Activated CD4-positive, alpha-beta T cell treated with anti-CD3 and anti-CD28 coated beads, Interleukin-2, amount 50 U/mL, for 16 hours (primary cell): ENCODE measurements around the gene ARFRP1.
"Not testable (repeated sequence)": the region's sequence is repeated elsewhere in the genome, so short reads cannot be mapped to it uniquely, and the experiment has no call there.

Experiments
- DNase-seq: peaks from one replicate; pipeline ENCODE4 v3.0.0-alpha.2; 2020

ARFRP1 gene

DNA sequence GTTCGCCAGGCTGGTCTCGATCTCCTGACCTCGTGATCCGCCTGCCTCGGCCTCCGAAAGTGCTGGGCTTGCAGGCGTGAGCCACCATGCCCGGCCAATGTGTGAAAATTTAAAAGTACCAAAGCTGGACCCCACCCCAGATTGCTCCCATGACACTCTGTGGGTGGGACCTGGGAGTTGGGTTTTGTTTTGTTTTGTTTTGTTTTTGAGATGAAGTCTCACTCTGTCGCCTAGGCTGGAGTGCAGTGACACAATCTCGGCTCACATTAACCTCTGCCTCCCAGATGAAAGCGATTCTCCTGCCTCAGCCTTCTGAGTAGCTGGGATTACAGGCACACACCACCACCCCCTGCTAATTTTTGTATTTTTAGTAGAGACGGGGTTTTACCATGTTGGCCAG lies 36.1 kb downstream of the ARFRP1 start:
- not testable (repeated sequence) for DNase-seq

DNA sequence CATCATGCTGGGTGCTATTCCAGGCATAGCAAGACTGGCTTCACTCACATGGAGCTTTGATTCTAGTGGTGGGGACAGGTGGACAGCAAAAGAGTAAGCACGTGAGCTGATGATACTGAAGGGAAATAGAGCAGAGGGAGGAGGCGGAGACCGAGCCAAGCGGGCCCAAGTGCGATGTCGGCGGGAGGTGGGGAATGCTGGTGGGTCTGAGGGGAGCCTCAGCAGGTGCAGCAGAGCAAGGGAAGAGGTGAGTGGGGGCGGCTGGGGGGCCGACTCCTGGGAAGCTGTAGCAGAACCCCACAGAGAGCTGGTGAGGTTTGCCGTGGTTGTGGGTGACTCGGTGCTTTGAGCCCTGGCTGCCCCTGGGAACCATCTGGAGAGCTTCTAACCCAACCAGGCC lies 39.4 kb downstream of the ARFRP1 start:
- DNase-seq = no peak

GRCh38 chr20:63667858-63668257 lies 39.9 kb downstream of the ARFRP1 start:
- no peak for DNase-seq

GRCh38 chr20:63665708-63666107 lies 42.1 kb downstream of the ARFRP1 start:
- DNase-seq = no peak

GRCh38 chr20:63664861-63665594 lies 42.7 kb downstream of the ARFRP1 start:
- no peak for DNase-seq

- DNase-seq = no peak
Observed at GRCh38 chr20:63664143-63664851, 43.5 kb downstream of the ARFRP1 start.

DNA sequence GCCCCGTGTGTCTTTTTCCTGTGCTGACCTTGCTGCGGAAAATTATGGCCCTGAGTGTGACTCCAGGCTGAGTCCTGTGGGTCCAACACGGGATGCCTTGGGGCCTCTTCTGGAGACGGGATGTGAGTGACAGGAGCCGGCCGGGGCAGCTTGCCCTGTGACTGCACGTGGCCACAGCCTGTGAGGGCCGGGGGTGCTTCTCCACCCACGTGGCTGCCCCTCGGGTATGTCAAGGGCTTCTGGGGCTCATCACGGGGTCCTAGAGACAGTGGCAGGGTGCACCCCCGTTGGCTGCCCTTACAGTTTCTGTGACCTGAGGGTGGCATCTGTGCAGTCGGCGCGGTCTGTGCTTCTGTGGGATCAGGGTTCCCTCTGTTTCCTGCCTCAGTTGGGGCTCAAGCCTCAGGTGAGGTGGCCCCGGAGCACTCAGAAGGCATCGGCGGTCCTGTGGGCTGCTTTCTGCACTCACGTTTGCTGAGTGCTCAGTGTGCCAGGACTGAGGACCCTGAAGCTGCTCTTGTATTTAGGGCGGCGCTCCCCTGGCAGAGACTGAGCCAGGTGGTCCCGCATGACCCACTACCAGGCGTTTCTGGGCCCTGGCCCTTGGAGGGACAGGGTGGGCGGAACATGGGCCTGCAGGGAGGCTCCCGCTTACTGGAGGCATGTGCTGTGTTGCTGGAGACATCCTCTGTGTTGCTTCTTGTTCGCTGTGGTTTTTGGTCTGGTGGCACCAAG lies 44.3 kb downstream of the ARFRP1 start:
- DNase-seq = no peak

DNA sequence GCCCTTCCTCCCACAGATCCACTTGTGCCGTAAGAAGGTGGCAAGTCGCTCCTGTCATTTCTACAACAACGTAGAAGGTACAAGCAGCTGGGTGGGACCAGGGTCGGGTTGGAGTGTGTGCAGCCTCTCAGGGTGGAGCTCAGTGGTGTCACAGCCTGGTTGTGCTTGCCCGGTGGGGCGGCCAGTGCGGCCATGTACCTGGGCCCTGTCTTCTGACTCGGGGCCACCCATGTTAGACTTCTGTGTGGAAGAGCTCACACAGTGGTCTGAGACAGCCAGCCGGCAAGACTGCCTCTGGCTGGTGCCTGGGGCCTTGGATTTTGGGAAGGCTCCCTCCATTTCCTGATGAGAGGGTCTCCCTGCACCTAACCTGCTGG lies 45.0 kb downstream of the ARFRP1 start:
- no peak for DNase-seq

DNA sequence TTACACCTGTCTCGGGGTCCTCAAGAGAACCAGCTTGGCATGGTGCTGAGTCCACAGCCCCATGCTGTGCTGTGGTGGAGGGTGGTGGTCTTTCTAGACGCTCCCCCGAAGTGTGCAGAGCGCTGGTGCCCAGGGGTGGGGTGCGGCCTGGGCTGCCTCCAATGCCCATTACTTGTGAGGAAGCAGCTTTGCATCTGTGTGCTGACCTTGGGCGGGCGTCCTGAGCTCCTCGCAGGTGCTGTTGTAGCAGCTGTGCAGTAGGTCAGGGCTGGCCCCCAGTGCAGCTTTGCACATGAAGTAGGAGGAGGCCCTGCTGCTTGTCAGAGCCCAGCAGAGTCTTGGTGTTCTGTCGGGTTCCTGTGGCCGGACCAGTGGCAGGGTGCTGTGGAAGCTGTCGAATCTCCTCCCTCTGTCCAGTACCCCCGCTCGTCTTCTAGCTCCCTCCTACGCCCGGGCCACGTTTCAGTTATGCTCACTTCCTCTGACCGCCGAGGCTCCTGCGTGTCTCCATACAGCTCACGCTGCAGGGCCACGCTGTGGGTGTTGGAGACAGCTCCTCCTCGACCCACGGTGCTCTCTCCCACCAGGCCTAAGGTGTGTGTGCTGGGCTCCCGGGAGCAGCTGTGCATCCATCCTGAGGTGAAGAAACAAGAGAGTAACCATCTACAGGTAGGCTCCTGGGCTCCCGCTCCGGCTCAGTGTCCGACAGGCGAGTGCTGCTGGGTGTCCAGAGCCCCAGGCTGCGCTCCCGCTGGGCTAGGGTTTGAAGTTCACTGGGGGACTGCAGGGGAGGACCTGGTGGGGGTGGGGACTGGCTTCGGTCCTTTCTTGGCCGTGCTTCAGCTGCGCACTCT lies 45.6 kb downstream of the ARFRP1 start:
- DNase-seq = no peak

- no peak for DNase-seq
Observed at GRCh38 chr20:63661108-63661507, 46.7 kb downstream of the ARFRP1 start.

- DNase-seq = no peak
Observed at GRCh38 chr20:63660622-63661021, 47.2 kb downstream of the ARFRP1 start.

GRCh38 chr20:63660174-63660573 lies 47.6 kb downstream of the ARFRP1 start:
- DNase-seq = not testable (repeated sequence)

DNA sequence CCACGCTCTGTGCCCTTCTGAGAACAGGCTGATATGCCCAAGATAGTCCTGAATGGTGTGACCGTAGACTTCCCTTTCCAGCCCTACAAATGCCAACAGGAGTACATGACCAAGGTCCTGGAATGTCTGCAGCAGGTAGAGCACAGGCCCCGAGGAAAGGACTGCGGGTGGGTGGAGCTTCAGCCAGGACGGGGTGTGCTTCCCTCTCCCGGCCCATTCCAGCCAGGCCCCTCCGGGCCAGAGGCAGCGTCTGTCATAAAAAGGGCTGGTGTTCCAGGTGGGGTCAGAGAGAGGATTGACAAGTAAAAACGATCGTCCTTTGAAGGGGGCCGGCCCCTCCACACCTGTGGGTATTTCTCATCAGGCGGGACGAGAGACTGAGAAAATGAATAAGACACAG lies 48.4 kb downstream of the ARFRP1 start:
- DNase-seq = no peak

- DNase-seq = peak; percentile 28
Observed at GRCh38 chr20:63658749-63659187, 49.0 kb downstream of the ARFRP1 start.

DNA sequence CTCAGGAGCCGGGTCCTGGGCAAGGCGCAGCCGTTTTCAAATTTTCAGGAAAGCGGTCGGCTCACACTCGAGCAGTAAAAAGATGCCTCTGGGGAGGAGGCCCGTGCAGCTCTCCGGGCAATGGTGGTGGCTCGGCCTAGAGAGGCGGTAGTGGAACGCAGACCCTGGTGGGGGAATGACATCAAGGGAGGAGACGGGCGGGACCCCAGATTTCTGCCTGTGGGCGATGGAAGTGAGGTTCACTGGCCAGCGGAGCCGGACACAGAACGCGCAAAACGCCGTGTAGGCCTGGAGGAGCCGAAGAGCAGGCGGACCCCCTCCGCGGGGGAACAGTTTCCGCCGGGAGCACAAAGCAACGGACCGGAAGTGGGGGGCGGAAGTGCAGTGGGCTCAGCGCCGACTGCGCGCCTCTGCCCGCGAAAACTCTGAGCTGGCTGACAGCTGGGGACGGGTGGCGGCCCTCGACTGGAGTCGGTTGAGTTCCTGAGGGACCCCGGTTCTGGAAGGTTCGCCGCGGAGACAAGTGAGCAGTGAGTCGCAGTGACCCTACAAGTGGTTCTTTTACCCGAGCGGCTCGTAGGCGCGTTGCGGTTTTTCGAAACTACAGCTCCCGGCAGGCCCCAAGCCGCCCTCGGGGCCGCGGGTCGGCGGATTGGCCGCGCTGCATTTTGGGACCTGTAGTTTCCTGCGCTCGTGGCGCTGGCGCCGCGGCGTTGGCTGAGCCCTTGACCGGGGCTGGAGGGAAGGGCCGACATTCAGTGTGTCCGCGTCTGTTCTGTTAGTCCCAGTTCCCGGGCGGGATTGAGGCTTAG lies 49.6 kb downstream of the ARFRP1 start, which contains the start of gene RTEL1:
RTEL1 (plus strand) TSS at position 376 of the 812 bp plus-strand sequence. CDS start 1,091 bp downstream, outside the sequence.
- peak; percentile 89 for DNase-seq

DNA sequence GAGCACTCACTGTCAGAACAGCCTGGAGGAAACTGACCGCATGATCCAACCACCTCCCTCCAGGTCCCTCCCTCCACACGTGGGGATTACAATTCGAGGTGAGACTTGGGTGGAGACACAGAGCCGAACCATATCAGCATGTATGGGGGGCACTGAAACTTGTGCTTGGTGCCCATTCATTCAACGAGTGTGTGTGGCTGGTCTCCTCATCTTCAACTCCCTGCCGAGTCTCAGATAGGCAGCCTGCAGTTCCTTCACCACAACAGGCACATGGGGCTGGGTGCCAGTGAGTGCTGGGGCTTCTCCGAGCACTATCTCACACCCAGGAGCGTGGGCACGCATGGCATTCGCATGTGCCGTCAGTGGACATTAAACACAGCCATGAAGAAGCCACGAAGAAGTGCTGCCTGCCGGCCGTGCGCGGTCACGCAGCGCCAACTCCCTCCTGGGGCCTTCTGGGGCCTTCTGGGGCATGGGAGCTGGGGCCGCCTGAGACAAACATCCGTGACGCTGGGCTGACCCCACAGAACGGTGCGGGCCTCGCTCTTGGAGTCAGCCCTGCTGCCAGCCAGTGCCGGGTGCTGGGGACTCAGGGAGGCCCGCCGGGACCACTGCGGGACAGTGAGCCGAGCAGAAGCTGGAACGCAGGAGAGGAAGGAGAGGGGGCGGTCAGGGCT lies 50.4 kb downstream of the ARFRP1 start:
- no peak for DNase-seq

DNA sequence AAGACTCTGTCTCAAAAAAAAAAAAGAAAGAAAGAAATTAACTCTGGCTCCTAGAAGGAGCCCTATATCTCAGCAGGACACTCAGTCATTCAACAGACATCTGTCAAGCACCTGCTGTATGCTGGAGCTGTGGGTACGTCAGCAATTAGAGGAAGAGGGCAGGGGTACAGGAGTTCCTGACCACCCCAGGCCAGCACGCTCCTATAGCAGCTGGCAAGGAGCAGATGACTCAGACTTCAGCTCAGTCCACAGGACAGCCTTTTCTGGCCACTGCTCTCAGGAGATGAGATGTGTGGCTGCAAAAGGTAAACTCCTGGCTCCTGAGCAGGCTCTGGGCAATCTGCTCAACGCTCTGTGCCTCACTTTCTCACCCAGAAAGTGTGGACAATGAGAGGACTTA lies 51.3 kb downstream of the ARFRP1 start:
- DNase-seq = no peak

DNA sequence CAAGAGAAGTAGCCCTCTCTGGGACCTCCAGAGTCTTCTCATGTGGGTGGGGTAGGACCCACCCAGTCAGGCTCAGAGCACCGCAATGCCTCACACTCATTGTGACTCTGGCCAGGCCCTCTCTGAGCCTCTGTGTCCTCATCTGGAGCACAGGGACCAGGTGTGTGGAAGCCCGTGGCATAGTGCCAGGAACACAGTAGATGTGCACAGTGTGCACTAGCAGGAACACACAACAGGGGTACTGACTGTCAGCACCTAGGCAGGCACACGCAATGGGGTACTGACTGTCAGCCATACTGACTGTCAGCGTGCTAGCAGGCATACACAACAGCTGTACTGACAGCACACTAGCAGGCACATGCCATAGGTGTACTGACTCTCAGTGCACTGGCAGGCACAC lies 52.5 kb downstream of the ARFRP1 start:
- no peak for DNase-seq

DNA sequence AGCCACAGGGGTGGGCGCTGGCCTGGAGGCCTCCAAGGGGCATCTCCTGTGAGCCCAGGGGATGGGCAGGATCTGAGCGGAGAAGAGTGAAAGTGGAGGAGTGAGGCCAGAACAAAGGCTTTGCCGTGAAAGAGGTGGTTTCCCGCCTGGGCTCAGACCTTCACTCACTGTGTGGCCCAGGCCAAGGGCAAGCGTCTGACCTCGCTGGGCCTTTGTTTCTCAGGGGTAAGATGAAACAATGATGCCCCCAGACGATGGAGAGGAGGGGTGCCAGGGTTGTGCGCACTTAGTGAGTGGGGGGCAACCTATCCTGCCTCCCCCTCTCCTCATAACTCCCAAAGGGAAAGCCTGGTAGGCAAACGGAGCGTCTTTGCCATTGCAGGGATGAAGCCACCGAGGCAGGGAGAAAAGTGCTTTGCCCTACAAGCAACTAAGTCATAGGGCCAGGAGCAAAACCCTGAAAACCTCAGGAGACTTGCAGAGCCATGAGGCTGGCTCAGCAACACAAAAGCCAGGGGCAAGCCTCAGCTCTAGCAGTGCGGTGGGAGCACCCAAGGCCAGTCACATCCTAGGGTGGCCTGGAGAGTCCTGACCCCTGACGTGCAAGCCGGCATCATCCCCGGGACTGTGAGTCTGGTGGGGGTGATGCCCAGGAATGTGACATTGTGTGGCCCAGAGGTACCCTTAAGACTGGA lies 53.7 kb downstream of the ARFRP1 start:
- no peak for DNase-seq
